ENCODE data around the gene CRB1. TPM values are rescaled to one million over a fixed set of nuclear protein-coding genes. Genes with fewer than 3 reads are reported as not detected.
"Not testable (repeated sequence)": the region's sequence is repeated elsewhere in the genome, so short reads cannot be mapped to it uniquely, and the experiment has no call there.

CRB1 gene
- total RNA-seq, 2 experiments from 2014 or later, result 0.09 TPM; not detected in 1

DNA sequence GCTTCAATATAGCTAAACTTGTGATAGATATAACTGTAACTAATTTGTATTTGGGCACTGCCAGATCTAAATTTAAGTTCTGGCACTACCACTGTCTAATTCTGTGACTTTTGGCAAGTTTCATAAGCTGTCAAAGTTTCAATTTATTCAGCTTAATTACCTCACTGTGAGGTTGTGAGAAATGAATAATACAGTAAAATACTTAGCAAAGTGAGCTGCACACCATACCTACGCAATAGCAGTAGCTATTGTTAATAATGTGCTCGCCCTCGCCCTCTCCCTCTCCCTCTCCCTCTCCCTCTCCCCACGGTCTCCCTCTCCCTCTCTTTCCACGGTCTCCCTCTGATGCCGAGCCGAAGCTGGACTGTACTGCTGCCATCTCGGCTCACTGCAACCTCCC, 136.7 kb downstream of the CRB1 start:
- H3K27ac Mint-ChIP-seq; H3K9me3 Mint-ChIP-seq; H3K4me1 Mint-ChIP-seq; ATAC-seq (ENCODE audit: low read depth); H3K36me3 Mint-ChIP-seq; H3K27me3 Mint-ChIP-seq; DNase-seq; H3K4me3 Mint-ChIP-seq; POLR2A ChIA-PET: not testable (repeated sequence)

DNA sequence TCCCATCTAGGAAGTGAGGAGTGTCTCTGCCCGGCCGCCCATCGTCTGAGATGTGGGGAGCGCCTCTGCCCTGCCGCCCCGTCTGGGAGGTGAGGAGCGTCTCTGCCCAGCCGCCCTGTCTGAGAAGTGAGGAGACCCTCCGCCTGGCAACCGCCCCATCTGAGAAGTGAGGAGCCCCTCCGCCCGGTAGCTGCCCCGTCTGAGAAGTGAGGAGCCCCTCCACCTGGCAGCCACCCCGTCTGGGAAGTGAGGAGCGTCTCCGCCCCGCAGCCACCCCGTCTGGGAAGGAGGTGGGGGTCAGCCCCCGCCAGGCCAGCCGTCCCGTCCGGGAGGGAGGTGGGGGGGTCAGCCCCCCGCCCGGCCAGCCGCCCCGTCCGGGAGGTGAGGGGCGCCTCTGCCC, 137.6 kb downstream of the CRB1 start:
- H3K36me3 Mint-ChIP-seq; H3K4me3 Mint-ChIP-seq; H3K9me3 Mint-ChIP-seq; DNase-seq; ATAC-seq (ENCODE audit: low read depth); H3K27ac Mint-ChIP-seq; POLR2A ChIA-PET; H3K4me1 Mint-ChIP-seq; H3K27me3 Mint-ChIP-seq: not testable (repeated sequence)

- H3K27me3 Mint-ChIP-seq, result peaks cover 4% of the 10 kb centered on the region
- no peak overlapping the region for H3K27ac Mint-ChIP-seq
- POLR2A ChIA-PET, result no interaction called here
- no peaks in the 10 kb centered on the region for H3K36me3 Mint-ChIP-seq
- H3K9me3 Mint-ChIP-seq, result no peaks in the 10 kb centered on the region
- no peak for DNase-seq
- ATAC-seq (ENCODE audit: low read depth), result no peak
- H3K4me1 Mint-ChIP-seq, result no peaks in the 10 kb centered on the region
- H3K4me3 Mint-ChIP-seq, result no peak overlapping the region
These were observed 145.5 kb downstream of the CRB1 start for GRCh38 chr1:197413564-197413963.

DNA sequence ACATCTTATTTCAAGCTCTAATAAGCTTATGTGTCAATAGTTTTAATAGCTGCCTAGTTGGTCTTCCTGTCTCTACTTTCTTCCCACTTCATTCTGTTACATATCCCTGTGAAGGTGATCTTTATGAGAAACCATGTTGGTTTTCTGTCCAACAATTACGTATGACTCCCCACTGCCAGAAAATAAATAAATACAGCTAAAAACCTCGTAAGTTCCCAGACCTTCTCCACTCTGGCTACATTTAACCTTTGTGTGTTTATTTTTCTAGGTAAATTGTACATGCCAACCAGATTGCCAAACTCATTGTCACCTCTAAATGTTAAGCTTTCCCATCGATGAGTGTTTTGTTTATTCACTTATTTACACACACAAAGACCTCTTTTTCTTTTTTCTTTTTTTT, 147.2 kb downstream of the CRB1 start:
- H3K4me3 Mint-ChIP-seq, result no peak overlapping the region
- H3K4me1 Mint-ChIP-seq, result no peaks in the 10 kb centered on the region
- no peak overlapping the region for H3K27ac Mint-ChIP-seq
- DNase-seq (no peak), ATAC-seq (ENCODE audit: low read depth) (no peak)
- H3K9me3 Mint-ChIP-seq, result no peaks in the 10 kb centered on the region
- POLR2A ChIA-PET, result no interaction called here
- no peaks in the 10 kb centered on the region for H3K36me3 Mint-ChIP-seq
- peaks cover 4% of the 10 kb centered on the region for H3K27me3 Mint-ChIP-seq

DNA sequence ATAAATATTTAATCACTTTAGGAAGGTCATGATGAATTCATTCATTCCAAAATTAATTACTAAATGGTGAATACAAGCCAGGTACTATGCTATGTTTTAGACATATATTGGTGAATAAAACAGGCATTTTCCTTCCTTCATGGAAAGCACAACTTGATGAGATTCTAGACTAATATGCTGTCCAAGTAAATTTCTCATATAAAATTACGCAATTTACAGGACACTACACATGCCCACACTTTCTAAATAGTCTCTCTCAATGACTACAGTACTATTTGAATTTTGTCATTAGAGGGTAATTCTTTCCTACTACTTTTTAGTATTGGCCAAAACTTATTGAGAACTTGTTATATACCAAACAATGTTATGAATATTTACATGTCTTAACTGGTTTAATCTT, 150.6 kb downstream of the CRB1 start:
- no peak for ATAC-seq (ENCODE audit: low read depth)
- Mint-ChIP-seq H3K4me1 (no peaks in the 10 kb centered on the region), H3K27ac (no peak overlapping the region), H3K4me3 (no peak overlapping the region), H3K27me3 (peaks cover 7% of the 10 kb centered on the region), H3K36me3 (no peaks in the 10 kb centered on the region), H3K9me3 (no peaks in the 10 kb centered on the region)
- POLR2A ChIA-PET, result no interaction called here
- no peak for DNase-seq

DNA sequence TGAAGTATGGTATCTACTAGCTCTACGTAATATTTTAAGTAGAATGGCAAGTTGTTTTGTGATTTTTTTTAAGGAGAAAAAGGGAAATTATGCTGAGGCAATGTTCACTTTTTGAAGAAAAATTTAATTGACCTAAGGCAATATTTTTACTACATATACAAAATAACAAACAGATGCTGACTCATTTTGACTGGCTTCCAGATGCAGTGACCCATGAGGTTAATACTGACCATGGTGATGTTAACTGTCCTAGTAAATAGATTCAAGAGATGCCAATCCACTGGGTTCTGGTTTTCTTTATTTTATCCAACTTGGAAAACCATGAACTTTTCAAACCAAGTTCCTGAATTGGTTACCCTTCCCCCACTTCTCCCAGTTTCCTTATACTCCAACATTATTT, 154.9 kb downstream of the CRB1 start:
- POLR2A ChIA-PET, result no interaction called here
- Mint-ChIP-seq H3K36me3 (no peaks in the 10 kb centered on the region), H3K9me3 (no peaks in the 10 kb centered on the region), H3K27ac (no peak overlapping the region), H3K4me1 (no peaks in the 10 kb centered on the region), H3K4me3 (no peak overlapping the region), H3K27me3 (peaks cover 8% of the 10 kb centered on the region)
- ATAC-seq (ENCODE audit: low read depth) (no peak), DNase-seq (no peak)

GRCh38 chr1:197424380-197424779, 156.3 kb downstream of the CRB1 start:
- H3K27me3 Mint-ChIP-seq, result peaks cover 8% of the 10 kb centered on the region
- no peak overlapping the region for H3K4me3 Mint-ChIP-seq
- no peak overlapping the region for H3K27ac Mint-ChIP-seq
- ATAC-seq (ENCODE audit: low read depth) (no peak), DNase-seq (no peak)
- H3K4me1 Mint-ChIP-seq, result no peaks in the 10 kb centered on the region
- no peaks in the 10 kb centered on the region for H3K36me3 Mint-ChIP-seq
- no peaks in the 10 kb centered on the region for H3K9me3 Mint-ChIP-seq
- POLR2A ChIA-PET, result no interaction called here

DNA sequence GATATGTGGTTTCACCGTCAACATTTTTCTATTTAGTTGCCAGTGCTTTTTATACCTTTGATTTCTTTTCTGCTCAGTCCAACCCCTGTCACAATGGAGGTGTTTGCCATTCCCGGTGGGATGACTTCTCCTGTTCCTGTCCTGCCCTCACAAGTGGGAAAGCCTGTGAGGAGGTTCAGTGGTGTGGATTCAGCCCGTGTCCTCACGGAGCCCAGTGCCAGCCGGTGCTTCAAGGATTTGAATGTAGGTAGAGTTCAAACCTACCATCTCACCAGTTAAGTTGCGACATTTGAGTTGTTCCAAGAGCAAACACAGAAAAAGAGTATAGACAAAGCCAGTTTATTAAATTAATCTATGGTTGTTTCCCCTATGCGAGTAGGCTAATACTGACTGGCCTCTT, 161.3 kb downstream of the CRB1 start:
- H3K4me3 Mint-ChIP-seq, result no peak overlapping the region
- no peaks in the 10 kb centered on the region for H3K9me3 Mint-ChIP-seq
- ATAC-seq (ENCODE audit: low read depth) (no peak), DNase-seq (no peak)
- POLR2A ChIA-PET, result no interaction called here
- H3K27ac Mint-ChIP-seq, result no peak overlapping the region
- H3K4me1 Mint-ChIP-seq, result no peaks in the 10 kb centered on the region
- H3K36me3 Mint-ChIP-seq, result no peaks in the 10 kb centered on the region
- H3K27me3 Mint-ChIP-seq, result peaks cover 5% of the 10 kb centered on the region

DNA sequence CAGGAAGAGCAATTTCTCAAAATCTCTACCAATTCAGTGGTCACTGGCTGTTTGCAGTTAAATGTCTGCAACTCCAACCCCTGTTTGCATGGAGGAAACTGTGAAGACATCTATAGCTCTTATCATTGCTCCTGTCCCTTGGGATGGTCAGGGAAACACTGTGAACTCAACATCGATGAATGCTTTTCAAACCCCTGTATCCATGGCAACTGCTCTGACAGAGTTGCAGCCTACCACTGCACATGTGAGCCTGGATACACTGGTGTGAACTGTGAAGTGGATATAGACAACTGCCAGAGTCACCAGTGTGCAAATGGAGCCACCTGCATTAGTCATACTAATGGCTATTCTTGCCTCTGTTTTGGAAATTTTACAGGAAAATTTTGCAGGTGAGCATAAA, 167.2 kb downstream of the CRB1 start:
- H3K27ac Mint-ChIP-seq, result no peak overlapping the region
- H3K4me3 Mint-ChIP-seq, result no peak overlapping the region
- no peak for DNase-seq
- no peaks in the 10 kb centered on the region for H3K27me3 Mint-ChIP-seq
- POLR2A ChIA-PET, result no interaction called here
- H3K9me3 Mint-ChIP-seq, result no peaks in the 10 kb centered on the region
- ATAC-seq (ENCODE audit: low read depth), result no peak
- no peaks in the 10 kb centered on the region for H3K4me1 Mint-ChIP-seq
- H3K36me3 Mint-ChIP-seq, result no peaks in the 10 kb centered on the region

DNA sequence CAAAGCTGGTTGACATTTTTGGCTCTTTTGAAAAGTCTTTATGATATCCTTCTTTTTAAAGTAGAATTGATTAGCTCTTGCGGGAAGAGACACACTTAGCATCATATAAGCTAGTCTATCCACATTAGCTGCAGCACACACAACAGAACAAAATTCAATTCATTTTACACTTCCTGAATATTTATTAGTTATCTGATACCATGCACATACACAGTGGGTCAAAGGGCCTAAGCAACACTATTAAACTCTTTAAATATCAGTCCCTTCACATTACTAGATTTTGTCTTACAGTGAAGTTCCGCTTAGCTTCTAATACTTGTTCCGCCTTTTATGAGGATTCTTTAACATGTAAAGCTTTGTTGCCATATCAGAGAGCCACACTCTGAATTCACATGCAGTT, 169.5 kb downstream of the CRB1 start:
- no peak overlapping the region for H3K4me3 Mint-ChIP-seq
- H3K36me3 Mint-ChIP-seq, result no peaks in the 10 kb centered on the region
- POLR2A ChIA-PET, result no interaction called here
- DNase-seq (no peak), ATAC-seq (ENCODE audit: low read depth) (no peak)
- no peaks in the 10 kb centered on the region for H3K9me3 Mint-ChIP-seq
- peaks cover 8% of the 10 kb centered on the region for H3K27me3 Mint-ChIP-seq
- no peaks in the 10 kb centered on the region for H3K4me1 Mint-ChIP-seq
- no peak overlapping the region for H3K27ac Mint-ChIP-seq

- Mint-ChIP-seq H3K4me3 (no peak overlapping the region), H3K9me3 (no peaks in the 10 kb centered on the region), H3K36me3 (no peaks in the 10 kb centered on the region), H3K27me3 (peaks cover 8% of the 10 kb centered on the region), H3K4me1 (no peaks in the 10 kb centered on the region), H3K27ac (no peak overlapping the region)
- POLR2A ChIA-PET, result no interaction called here
- DNase-seq, result no peak
- no peak for ATAC-seq (ENCODE audit: low read depth)
These were observed 170.1 kb downstream of the CRB1 start for GRCh38 chr1:197438010-197438790.

GRCh38 chr1:197439708-197440280, 171.7 kb downstream of the CRB1 start:
- no peak for DNase-seq
- no peak overlapping the region for H3K27ac Mint-ChIP-seq
- no peaks in the 10 kb centered on the region for H3K36me3 Mint-ChIP-seq
- no peak overlapping the region for H3K4me3 Mint-ChIP-seq
- H3K27me3 Mint-ChIP-seq, result peaks cover 8% of the 10 kb centered on the region
- no peak for ATAC-seq (ENCODE audit: low read depth)
- POLR2A ChIA-PET, result no interaction called here
- H3K4me1 Mint-ChIP-seq, result no peaks in the 10 kb centered on the region
- no peaks in the 10 kb centered on the region for H3K9me3 Mint-ChIP-seq

DNA sequence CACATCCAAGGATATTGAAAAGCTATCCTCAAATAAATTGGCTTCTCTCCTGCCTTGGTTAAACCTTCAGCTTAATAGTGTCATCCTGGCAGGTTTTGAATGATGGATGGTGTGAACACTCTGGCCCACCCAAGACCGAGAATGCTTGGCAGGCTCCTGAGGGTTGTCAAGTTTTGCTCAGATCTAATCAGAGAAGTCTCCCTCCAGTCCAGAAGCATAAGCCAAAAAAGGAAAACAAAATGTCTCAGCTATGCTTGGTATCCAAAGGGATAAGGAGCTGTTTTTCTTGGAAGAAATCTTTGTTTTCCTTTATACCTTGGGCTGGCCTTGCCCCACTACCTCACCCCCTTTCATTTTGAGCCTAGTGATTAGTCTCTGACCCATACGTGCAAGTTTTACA, 172.7 kb downstream of the CRB1 start:
- POLR2A ChIA-PET, result no interaction called here
- peaks cover 8% of the 10 kb centered on the region for H3K27me3 Mint-ChIP-seq
- ATAC-seq (ENCODE audit: low read depth), result no peak
- no peak overlapping the region for H3K4me3 Mint-ChIP-seq
- H3K27ac Mint-ChIP-seq, result no peak overlapping the region
- H3K36me3 Mint-ChIP-seq, result no peaks in the 10 kb centered on the region
- H3K4me1 Mint-ChIP-seq, result no peaks in the 10 kb centered on the region
- no peaks in the 10 kb centered on the region for H3K9me3 Mint-ChIP-seq
- DNase-seq, result no peak

- POLR2A ChIA-PET, result no interaction called here
- no peaks in the 10 kb centered on the region for H3K4me1 Mint-ChIP-seq
- DNase-seq, result no peak
- no peaks in the 10 kb centered on the region for H3K9me3 Mint-ChIP-seq
- H3K36me3 Mint-ChIP-seq, result no peaks in the 10 kb centered on the region
- peaks cover 8% of the 10 kb centered on the region for H3K27me3 Mint-ChIP-seq
- H3K27ac Mint-ChIP-seq, result no peak overlapping the region
- ATAC-seq (ENCODE audit: low read depth), result no peak
- no peak overlapping the region for H3K4me3 Mint-ChIP-seq
These were observed 174.0 kb downstream of the CRB1 start for GRCh38 chr1:197441999-197442414.
